HG03064 (cell line): ENCODE results near the gene PLEKHG4B.
"Not testable (repeated sequence)": the region's sequence is repeated elsewhere in the genome, so short reads cannot be mapped to it uniquely, and the experiment has no call there.

Source experiments
- ATAC-seq: cut with Tn5 transposase; IDR thresholded peaks from one replicate; pipeline ENCODE4 v1.9.1; 2021; ENCODE audit warnings: low read depth; ENCODE audit not compliant: unreplicated experiment

Gene PLEKHG4B

DNA sequence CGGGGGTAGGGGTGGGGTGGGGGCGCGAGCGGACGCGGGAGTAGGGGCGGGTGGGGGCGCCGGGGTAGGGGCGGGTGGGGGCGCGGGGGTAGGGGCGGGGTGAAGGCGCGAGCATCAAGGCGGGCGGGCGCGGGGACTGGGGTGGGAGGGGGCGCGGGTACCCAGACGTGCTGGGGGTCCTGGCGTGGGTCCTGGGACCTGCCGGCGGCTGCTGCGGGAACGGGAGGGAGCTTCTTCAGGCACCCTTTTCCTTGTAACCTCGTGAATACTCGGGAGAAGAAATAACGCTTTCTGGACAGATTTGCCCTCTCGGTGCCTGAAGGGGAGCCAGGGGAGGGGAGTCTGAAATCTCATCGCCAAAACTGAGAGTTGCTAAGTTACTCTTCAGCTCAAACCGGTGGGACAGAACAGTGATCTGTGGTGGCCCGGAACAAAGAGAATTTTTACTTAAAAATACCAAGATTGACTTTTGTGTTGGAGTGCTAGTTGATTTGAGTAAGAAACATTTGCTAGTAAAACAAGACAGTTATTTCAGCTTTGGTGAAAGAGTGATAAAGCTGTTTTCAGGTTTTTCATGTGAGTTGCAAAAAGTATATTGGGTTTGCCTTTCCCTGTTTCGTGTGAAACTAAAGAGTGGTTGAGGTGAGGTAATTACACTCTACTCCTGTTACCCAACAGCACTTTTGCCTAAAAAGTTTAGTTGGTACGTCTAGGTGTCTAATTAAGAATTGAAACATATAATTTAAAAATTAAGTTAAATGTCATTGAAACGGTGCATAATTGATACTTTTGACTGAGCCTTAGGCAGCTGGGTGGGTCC lies 643 bp downstream of the PLEKHG4B start:
- ATAC-seq = no peak

DNA sequence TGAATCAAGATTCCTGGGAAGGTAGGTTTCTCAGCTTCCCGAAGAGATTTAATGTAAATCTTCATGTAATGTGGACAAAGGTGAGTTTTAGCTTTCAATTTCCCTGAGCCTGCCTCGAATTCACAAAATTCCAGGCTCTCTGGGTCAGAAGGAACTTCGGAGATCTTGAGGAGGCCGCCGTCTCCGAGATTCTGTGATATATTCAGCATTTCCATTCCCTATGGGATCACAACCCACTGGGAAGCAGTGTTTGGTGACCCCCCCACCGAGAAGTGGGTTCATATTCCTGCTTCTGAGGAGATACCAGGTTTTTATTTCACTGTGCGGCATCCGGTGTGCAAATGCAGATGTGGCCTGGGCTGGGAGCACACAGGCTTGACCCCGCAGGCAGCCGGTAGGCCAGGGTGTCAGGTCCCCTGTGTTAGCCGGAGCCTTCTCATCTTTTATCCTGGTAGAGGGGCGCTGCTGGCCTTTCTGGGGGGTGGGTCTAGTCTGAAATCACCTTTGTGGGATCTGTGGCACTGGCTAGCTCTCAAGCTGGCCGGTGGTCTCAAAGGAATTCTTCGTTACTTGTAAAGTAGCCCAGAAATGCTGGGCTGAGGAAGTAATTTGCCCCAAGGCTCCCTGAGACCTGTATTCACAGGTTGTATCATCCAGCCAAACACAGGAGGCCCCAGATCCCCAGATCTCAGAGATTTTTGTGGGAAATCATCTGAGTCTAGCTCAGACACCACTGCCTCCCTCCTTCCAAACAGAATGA lies 1.4 kb downstream of the PLEKHG4B start:
- ATAC-seq = no peak

DNA sequence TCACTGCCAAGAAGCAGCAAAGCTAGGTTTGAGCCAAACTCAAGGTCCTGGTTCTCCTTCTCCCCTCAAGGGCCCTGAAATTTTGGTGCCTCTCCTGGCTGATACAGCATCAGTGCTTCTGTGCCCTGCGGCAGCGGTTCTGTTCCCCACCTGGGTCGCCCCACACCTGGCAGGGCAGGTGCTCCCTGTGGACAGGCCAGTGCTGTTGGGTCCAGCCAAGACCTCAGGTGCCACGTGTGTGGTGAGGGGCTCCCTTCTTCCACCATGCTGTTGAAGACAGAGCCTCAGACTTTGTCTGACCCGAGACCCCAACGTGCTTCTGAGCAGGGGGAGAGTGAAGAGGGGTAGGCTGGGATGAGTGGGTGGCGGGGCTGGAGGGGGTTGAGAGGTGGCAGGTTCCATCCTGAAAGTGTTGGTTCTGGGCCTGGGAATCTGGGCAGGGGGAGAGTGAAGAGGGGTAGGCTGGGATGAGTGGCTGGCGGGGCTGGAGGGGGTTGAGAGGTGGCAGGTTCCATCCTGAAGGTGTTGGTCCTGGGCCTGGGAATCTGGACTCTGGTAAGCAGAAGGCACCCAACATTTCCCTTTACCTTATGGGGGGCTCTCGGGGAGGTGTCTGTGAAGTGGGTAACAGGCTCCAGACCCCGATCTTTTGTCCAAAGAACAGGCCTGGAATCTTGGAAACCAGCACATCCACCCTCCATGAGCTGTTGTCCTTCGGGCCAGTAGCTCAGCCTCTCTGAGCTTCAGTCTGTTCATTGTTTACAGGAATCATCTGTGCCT lies 2.3 kb downstream of the PLEKHG4B start:
- no peak for ATAC-seq

DNA sequence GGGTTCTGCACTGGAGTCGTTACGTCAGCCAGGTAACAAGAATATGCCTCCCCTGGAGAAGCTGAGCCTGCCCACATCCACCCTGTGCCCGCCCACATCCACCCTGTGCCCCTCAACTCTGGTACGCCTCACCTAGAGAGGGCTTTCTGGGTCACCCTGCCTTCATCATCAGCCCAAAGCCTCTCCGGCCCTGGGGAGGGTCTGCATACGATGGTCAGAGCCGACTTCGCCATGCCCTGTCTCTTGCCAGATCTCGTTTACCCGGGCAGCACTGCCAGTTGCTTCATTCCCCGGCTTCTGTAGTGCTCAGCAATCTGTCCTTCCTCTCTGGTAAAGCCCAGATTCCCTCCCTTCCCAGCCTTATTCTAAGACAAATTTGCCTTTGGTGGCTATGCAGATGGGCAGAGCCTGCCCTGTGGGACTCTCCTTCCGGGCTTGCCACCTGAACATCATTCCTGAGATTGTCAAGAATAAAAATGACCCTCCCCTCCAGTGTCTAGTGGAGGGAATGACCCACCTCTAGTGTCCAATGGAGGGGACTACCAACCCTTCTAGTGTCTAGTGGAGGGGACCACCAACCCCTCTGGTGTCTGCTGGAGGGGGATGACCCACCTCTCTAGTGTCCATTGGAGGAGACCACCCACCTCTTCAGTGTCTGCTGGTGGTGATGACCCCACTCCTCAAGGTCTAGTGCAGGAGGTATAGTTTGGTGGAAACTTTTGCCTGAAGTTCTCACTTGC lies 3.4 kb downstream of the PLEKHG4B start:
- no peak for ATAC-seq

DNA sequence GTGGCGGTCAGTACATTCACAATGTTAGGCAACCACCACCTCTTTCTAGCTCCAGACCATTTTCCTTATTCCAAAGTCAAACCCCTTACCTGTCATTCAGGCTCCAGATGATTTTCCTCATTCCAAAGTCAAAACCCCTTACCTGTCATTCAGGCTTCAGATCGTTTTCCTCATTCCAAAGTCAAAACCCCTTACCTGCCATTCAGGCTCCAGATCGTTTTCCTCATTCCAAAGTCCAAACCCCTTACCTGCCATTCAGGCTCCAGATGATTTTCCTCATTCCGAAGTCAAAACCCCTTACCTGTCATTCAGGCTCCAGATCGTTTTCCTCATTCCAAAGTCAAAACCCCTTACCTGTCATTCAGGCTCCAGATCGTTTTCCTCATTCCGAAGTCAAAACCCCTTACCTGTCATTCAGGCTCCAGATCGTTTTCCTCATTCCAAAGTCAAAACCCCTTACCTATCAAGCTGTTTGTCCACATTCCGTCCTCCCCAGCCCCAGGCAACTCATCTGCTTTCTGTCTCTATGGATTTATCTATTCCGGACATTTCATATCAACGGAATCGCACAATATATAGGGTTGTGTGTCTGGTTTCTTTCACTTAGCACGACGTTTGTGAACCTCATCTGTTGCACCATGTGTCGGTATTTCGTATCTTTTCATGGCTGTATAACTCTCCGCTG lies 5.2 kb downstream of the PLEKHG4B start:
- ATAC-seq = no peak

DNA sequence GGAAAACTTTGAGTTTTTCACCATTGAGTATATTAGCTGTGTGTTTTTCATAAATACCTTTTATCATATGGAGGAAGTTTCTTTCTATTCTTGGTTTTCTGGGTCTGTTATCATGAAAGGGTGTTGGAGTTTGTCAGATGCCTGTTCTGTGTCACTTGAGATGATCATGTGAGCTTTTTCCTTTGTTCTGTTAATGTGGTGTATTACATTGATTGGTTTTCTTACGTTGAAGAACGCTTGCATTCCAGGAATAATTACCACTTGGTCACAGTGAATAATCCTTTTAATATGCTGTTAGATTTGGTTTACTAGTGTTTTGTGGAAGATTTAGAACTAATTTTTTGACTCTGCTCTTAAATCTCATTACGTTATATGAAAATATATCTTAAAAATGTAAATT lies 7.8 kb downstream of the PLEKHG4B start:
- no peak for ATAC-seq

DNA sequence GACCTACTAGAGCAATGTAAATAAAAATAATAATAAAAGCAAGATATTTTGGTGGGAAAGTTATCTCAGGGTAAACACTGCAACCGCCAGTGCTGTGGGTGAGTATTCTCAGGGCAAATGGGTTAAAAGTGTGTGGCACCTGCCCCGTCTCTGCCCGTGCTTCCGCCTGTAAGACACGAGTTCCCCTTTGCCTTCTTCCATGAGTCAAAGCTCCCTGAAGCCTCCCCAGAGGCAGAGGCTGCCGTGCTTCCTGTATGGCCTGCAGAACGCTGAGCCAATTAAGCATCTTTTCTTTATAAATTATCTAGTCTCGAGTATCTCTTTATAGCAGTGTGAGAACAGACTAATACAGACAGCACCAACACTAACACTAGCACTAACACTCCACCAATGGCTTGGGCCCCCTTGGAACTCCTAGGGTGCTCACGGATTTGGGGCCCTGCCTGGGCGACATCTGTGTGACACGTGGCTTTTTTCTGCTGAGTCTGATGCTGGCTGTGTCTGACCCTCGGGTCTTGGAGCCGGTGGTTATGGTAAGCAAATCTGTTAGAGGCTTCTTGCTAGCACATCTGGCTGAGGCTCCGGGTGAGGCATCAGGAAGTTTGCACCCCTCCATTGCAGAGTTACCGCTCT lies 10.6 kb downstream of the PLEKHG4B start:
- no peak for ATAC-seq

DNA sequence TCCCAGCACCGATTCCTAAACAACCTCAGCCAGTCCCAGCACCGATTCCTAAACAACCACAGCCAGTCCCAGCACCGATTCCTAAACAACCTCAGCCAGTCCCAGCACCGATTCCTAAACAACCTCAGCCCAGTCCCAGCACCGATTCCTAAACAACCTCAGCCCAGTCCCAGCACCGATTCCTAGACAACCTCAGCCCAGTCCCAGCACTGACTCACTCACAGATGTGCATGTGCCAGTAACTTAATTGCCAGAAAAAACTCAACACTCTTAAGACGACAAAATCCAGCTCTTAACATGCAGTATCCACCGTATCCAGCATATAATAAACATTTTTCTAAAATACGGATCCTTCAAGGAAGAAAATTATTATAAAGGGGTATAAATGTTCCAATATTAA lies 12.1 kb downstream of the PLEKHG4B start:
- not testable (repeated sequence) for ATAC-seq

DNA sequence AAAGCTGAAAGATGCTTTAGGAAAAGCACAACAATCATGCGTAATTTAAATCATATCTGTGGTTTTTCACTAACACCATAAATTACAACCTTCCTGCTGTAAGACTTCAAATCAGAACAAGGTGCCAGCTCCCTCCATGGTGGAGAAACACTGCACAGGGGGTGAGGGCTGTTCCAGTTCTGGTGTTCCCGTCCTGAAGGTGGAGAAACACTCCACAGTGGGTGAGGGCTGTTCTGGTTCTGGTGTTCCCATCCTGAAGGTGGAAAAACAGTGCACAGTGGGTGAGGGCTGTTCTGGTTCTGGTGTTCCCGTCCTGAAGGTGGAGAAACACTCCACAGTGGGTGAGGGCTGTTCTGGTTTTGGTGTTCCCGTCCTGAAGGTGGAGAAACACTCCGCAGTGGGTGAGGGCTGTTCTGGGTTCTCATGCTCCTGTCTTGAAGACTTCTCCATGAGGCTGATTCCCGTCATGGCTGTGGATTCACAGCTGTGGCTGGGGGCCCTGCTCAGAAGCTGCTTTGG lies 12.9 kb downstream of the PLEKHG4B start:
- no peak for ATAC-seq

DNA sequence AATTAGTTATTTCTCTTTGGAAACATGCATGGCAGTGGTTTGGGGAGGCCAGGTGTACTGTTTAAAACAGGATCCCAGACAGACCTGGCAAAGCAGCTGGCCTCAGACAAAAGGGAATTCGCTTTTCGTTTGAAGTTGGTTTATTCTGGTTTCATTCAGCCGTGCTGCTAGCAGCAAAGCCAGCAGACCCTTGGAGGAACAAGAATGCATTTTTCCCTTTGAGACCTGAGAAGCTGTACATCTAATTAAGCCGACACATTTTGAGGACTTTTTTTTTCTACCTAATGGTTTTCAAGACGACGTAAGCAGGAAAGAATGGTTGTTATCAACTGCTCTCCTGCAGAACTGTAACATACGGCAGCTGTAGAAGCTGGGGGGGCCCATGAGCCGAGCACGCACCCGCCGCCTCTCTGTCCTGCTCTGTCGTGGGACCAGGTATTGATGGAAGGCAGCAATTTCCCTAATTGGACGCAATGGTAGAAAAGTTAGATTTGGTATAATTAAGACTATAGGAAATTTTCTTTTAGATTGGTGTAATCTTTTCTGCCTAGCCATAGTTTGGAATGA lies 13.6 kb downstream of the PLEKHG4B start:
- ATAC-seq = no peak

DNA sequence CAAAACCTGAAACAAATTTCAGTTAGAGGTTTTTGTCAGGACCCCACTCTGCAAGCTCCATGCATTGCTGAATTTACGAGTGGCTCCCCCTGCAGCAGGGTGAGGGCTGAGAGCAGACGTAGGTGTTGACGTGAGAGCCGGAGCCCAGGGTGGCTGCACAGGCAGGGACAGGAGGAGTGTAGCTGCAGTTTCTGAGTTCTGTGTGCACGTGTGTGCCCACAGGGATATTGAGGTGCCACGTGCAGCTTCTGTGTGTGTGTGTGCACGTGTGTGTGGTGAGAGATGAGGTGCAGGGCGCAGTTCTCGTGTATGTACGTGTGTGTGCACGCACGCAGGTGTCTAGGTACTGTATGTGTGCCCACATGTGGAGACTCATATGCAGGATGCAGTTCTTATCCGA lies 14.6 kb downstream of the PLEKHG4B start:
- no peak for ATAC-seq

DNA sequence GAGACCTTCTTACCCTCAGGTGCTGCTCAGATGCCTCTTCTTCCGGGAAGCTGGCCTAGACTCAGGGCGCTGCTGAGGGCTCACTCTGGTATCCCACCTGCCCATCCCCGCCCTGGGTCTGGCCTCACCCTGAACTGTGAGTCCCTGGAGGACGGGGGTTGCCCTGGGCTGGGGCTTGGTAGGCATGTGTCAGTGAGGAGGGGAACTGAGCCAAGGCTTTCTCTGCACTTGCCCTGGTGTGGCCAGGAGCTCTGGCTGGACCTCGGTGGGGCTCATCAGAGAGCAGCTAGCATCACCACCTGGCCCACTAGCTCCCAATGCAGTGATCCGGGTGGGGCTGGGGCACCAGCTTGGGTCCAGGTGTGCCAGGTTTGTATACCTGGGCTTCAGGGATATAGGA lies 15.6 kb downstream of the PLEKHG4B start:
- ATAC-seq = no peak

DNA sequence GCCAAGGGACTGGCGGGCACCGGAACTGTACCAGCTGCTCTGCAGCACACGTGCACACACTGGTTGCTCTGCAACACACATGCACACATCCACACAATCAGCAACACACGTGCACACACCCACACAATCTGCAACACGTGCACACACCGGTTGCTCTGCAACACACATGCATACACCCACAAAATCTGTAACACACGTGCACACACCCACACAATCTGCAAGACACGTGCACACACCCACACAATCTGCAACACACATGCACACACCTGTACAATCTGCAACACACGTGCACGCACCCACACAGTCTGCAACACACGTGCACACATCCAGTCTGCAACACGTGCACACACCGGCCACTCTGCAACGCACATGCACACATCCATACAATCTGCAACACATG lies 17.9 kb downstream of the PLEKHG4B start:
- no peak for ATAC-seq

DNA sequence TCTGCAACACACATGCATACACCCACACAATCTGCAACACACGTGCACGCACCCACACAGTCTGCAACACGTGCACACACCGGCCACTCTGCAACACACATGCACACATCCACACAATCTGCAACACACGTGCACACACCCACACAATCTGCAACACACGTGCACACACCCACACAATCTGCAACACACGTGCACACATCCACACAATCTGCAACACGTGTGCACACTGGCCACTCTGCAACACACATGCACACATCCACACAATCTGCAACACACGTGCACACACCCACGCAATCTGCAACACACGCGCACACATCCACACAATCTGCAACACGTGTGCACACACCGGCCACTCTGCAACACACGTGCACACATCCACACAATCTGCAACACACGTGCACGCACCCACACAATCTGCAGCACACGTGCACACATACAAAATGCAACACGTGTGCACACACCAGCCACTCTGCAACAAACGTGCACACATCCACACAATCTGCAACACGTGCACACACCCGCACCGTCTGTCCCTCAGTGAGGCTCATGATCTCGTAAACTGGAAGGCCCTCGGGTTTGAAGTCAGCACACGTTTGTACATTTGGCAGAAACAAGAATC lies 18.4 kb downstream of the PLEKHG4B start:
- no peak for ATAC-seq

DNA sequence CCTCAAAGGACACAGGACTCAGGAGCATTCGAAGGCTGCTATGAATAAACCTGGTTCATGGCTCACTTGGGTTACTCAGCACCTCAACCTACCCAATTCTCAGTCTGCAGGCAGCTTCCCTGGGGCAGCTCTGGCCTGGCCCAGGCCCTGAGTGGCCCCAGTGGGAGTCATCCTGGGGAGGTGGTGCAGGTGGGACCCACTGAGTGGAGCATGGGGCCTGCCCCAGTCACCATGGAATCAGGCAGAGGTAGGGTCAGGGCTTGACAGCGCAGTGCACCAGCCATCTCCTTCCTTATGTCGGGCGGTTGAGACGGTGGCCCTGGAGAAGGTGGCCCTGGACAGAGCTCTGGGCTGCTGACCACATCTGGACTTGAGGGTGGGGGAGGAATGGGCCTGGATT lies 19.2 kb downstream of the PLEKHG4B start:
- no peak for ATAC-seq

DNA sequence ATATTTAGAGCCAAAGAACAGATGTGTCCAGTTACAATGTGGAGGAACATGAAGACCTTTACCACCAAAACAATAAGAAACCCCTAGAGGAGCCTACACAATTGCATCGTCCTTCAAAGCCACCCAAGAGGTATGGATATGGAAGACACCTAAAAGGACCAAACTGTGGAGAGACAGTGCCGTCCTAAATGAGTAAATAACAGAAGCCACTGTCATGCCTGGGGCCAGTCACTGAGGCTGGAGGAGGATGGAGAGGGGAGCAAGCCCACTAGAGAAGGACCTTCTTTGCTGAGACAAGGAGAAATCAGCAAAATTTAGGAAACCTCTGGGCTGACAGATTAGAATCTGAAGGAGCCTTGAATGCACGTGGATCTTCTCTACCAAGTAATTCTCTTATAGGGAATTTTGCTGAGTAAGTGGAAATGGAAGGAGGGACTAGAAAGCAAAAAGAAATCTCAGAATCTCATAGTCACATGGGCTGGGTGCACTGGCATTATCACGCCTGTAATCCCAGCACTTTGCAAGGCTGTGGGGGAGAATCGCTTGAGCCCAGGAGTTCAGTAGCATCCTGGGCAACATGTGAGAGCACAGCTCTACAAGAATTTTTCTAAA lies 27.6 kb downstream of the PLEKHG4B start:
- ATAC-seq = no peak

DNA sequence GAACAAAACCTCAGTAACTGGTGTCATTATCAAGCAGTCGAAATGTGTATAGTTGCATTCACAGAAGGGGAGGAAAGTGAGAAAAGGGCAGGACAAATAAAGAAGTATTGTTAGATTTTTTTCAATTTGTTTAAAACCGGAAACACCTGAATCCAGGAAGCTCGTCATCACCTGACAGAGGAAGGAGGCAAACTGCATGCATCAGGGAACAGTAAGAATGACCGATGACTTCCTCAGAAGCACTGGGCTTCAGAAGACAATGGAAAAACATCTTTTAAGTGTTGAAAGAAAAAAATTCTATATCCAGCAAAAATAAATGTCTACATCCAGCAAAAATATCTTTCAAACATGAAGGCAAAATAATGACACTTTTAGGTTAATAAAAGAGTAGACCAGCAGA lies 29.5 kb downstream of the PLEKHG4B start:
- no peak for ATAC-seq

DNA sequence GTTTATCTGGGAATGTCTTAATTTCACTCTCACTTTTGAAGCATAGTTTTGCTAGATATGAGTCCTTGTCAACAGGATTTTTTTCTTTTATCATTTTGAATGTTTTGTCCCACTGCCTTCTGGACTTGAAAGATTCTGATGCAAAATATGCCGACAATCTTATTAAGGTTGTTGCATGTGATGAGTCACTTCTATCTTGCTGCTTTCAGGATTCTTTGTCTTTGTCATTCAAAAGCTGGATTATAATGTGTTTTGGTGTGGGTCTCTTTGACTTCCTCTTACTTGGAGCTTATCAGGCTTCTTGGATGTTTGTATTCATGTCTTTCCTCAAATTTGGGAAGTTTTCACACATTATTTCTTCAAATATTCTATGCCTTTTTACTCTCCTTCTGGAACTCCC lies 33.8 kb downstream of the PLEKHG4B start:
- ATAC-seq = no peak
